Nephron (organoid): ENCODE results near the gene WFIKKN1.
"Not testable (repeated sequence)": the region's sequence is repeated elsewhere in the genome, so short reads cannot be mapped to it uniquely, and the experiment has no call there.

Experiments
- H3K27ac Mint-ChIP-seq, 3 experiments: 2 replicates each; pipeline ENCODE4 v1.8.0; 2020; ENCODE audit warnings: mixed read lengths in 3 of 3, mild to moderate bottlenecking in 2 of 3, moderate library complexity in 1 of 3
- H3K27me3 Mint-ChIP-seq: 2 replicates; pipeline ENCODE4 v1.8.0; 2021; ENCODE audit warnings: low read depth, mild to moderate bottlenecking, moderate library complexity, mixed read lengths
- H3K36me3 Mint-ChIP-seq: 2 replicates; pipeline ENCODE4 v1.8.0; 2020; ENCODE audit warnings: low read depth, mixed read lengths
- H3K4me1 Mint-ChIP-seq: 2 replicates; pipeline ENCODE4 v1.8.0; 2020; ENCODE audit warnings: mixed read lengths
- H3K4me3 Mint-ChIP-seq, 3 experiments: 2 replicates each; pipeline ENCODE4 v1.8.0; 2020; ENCODE audit warnings: mild to moderate bottlenecking in 3 of 3, mixed read lengths in 3 of 3, moderate library complexity in 2 of 3
- H3K9me3 Mint-ChIP-seq: 2 replicates; pipeline ENCODE4 v1.8.0; 2020; ENCODE audit warnings: mixed read lengths
- TF ChIP-seq, protein P1 (sequence below), 3 experiments: fragments of 200-600 bp; sonication (generic); IDR thresholded peaks; one replicate each; pipeline ENCODE4 v1.5.0; 2021; ENCODE audit warnings: antibody characterized with exemption in 3 of 3; ENCODE audit not compliant: unreplicated experiment in 3 of 3

WFIKKN1 gene

DNA sequence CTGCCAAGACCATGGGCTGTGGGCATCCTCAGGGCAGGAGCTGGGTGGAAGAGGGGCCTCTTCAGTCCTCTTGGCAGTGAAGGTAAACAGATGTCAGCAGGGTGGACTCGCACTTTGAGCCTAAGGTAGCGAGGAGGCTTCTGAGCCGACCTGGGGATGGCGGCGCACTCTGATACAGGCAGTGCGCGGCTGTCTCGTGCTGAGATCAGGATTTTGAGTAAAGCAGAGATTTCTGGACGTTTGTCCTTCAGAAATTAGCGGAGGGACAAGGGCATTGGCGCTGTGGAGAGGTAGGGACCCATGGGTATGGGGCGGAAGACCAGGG is 34.1 kb upstream of the WFIKKN1 start:
- TF ChIP-seq, protein P1, sequence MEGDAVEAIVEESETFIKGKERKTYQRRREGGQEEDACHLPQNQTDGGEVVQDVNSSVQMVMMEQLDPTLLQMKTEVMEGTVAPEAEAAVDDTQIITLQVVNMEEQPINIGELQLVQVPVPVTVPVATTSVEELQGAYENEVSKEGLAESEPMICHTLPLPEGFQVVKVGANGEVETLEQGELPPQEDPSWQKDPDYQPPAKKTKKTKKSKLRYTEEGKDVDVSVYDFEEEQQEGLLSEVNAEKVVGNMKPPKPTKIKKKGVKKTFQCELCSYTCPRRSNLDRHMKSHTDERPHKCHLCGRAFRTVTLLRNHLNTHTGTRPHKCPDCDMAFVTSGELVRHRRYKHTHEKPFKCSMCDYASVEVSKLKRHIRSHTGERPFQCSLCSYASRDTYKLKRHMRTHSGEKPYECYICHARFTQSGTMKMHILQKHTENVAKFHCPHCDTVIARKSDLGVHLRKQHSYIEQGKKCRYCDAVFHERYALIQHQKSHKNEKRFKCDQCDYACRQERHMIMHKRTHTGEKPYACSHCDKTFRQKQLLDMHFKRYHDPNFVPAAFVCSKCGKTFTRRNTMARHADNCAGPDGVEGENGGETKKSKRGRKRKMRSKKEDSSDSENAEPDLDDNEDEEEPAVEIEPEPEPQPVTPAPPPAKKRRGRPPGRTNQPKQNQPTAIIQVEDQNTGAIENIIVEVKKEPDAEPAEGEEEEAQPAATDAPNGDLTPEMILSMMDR (IDR thresholded peaks at IDR 0.05; ENCODE audit: unreplicated experiment in 3 of 3) = no peak
- H3K36me3 Mint-ChIP-seq = peaks cover 34% of the 10 kb centered on the region
- peaks cover 3% of the 10 kb centered on the region for H3K27me3 Mint-ChIP-seq
- no peaks in the 10 kb centered on the region for H3K9me3 Mint-ChIP-seq
- H3K4me3 Mint-ChIP-seq = no peak overlapping the region
- H3K27ac Mint-ChIP-seq = no peak overlapping the region
- peaks cover 19% of the 10 kb centered on the region for H3K4me1 Mint-ChIP-seq

DNA sequence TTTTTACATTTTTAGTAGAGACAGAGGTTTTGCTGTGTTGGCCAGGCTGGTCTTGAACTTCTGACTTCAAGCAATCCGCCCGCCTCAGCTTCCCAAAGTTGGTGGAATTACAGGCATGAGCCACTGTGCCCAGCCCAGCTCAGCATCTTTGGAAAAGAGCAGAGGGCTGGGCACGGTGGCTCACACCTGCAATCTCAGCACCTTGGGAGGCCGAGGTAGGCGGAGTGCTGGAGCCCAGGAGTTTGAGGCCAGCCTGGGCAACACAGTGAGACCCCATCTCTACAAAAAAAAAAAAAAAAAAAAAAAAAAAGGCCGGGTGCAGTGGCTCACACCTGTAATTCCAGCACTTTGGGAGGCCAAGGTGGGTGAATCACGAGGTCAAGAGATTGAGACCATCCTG is 33.1 kb upstream of the WFIKKN1 start:
- Mint-ChIP-seq H3K4me1 (peaks cover 18% of the 10 kb centered on the region), H3K36me3 (peaks cover 35% of the 10 kb centered on the region)
- not testable (repeated sequence) for H3K9me3 Mint-ChIP-seq, H3K27ac Mint-ChIP-seq, H3K27me3 Mint-ChIP-seq, H3K4me3 Mint-ChIP-seq

DNA sequence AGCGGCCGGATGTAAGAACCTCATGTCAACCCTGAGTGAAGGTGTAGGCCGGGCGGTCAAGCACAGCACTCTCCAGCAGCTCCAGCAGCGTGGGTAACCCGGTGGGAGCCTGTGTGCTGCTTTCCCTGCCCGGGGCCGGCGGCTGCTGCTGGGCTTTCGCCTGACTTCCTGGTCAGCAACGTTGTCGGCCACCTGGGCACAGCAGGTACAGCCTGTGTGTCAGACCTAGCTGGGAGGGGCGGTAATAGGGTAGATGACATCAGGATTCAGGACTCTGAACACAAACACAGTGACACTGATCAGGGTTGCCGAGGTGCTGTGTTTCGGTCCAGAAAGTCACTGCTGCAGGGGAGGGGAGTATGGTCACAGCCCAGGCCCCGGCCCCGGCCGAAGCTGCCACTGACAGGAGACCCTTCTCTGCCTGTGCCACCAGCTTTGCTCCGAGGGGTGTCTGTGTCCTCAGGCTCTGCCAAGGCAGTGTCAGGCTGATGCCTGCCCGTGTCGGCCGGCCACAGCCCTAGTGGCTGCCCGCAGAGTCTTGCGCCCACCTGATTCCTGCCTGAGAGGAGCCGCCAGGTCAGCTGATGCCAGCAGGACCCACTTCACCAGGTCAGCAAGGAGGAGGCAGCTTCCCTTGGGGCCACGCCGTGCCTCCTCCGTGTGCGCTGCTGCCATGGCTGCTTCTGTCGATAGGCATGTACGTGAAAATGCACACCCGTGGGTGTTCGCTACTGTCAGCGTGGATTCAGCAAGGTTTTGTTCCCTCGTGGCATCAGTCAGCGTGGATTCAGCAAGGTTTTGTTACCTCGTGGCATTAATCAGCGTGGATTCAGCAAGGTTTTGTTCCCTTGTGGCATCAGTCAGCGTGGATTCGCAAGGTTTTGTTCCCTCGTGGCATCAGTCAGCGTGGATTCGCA is 31.7 kb upstream of the WFIKKN1 start:
- Mint-ChIP-seq H3K36me3 (peaks cover 49% of the 10 kb centered on the region), H3K4me3 (no peak overlapping the region), H3K27ac (no peak overlapping the region), H3K9me3 (peaks cover 2% of the 10 kb centered on the region), H3K4me1 (peaks cover 6% of the 10 kb centered on the region), H3K27me3 (peaks cover 3% of the 10 kb centered on the region)
- TF ChIP-seq, protein P1 (IDR thresholded peaks at IDR 0.05; ENCODE audit: unreplicated experiment in 3 of 3) = no peak

DNA sequence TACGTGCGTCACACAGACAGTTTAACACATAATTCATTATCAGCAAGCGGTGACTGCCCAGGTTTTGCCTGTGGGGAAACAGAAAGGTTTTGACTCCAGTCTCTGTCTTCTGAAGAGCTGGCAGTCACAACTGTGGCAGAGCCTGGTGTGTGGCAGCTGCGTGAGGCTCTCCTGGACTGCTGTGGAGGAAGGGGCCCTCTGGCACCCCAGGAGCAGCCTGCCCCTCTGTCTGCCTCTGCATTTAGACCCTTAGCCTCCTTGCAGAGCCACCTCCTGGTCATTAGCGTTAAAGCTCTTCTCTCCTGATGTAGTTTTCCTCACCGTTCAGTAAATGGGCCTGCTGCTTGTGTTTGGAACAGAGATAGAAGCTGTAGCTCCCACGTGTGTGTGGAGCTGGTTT is 30.0 kb upstream of the WFIKKN1 start:
- Mint-ChIP-seq H3K4me3 (no peak overlapping the region), H3K27ac (no peak overlapping the region), H3K9me3 (peaks cover 11% of the 10 kb centered on the region), H3K4me1 (no peaks in the 10 kb centered on the region), H3K27me3 (peaks cover 3% of the 10 kb centered on the region), H3K36me3 (peaks cover 55% of the 10 kb centered on the region)
- TF ChIP-seq, protein P1 (IDR thresholded peaks at IDR 0.05; ENCODE audit: unreplicated experiment in 3 of 3) = peak in 2 of 3 experiments; percentile 20 to 25

DNA sequence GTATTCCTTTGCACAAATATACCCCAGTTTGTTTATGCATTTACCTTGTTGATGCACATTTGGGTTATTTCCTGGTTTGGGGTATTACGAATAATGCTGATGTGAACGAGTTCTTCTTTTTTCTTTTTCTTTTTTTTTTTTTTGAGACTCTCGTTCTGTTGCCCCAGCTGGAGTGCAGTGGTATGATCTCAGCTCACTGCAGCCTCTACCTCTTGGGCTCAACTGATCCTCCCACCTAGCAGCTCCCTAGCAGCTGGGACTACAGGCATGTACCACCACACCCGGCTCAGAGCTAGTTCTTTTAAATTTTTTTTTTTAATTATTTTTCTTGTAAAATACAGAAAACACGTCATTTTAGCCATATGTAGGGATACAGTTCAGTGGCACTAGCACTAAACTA is 26.9 kb upstream of the WFIKKN1 start:
- Mint-ChIP-seq H3K4me3 (no peak overlapping the region), H3K4me1 (no peaks in the 10 kb centered on the region), H3K36me3 (peaks cover 46% of the 10 kb centered on the region), H3K9me3 (peaks cover 11% of the 10 kb centered on the region), H3K27me3 (peaks cover 3% of the 10 kb centered on the region), H3K27ac (peak overlapping the region in 1 of 3 experiments; percentile 44)
- TF ChIP-seq, protein P1 (IDR thresholded peaks at IDR 0.05; ENCODE audit: unreplicated experiment in 3 of 3) = no peak

DNA sequence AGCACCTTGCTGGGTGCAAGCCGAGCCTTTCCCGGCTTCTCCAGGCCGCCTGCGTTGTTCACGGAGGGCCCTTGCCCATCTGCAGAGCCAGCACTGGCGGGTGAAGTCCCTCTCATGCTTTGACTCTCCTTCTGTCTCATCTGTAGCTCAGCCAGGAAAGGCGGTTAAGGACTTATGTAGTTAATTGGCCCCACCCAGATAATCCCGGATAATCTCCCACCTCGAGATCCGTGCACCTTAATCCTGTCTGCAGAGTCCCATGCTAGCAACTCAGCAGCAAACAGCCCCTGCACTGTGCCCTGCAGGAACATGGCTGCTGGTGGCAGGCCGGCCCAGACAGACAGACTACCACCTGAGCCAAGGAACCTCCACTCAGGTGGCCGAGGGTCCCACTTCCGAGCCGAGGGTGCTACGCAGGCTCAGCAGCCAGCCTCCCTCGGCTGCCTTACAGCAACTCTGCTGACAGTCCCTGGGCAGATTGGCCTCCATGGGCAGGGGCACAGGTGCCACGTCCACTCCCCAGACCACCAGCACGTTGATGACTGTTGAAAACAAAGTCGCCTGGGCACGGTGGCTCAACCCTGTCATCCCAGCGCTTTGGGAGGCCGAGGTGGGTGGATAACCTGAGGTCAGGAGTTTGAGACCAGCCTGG is 24.0 kb upstream of the WFIKKN1 start:
- H3K9me3 Mint-ChIP-seq = peaks cover 11% of the 10 kb centered on the region
- TF ChIP-seq, protein P1 (IDR thresholded peaks at IDR 0.05; ENCODE audit: unreplicated experiment in 3 of 3) = no peak

More for the DNA sequence above, 24.0 kb upstream of the WFIKKN1 start:
- Mint-ChIP-seq H3K36me3 (peaks cover 38% of the 10 kb centered on the region), H3K4me1 (no peaks in the 10 kb centered on the region), H3K4me3 (no peak overlapping the region), H3K27ac (no peak overlapping the region), H3K27me3 (no peaks in the 10 kb centered on the region)
